Progenitor cell of endocrine pancreas (in vitro differentiated cells): ENCODE measurements around the gene PAQR4. TPM values are rescaled to one million over a fixed set of nuclear protein-coding genes. Genes with fewer than 3 reads are reported as not detected.

ENCODE experiments used
- DNase-seq: peaks from one replicate; pipeline ENCODE4 v3.0.0; 2021; ENCODE audit warnings: low spot score; ENCODE audit not compliant: unreplicated experiment
- H3K27ac Mint-ChIP-seq: 2 replicates; pipeline ENCODE4 v1.8.0; 2021; ENCODE audit warnings: mild to moderate bottlenecking, moderate library complexity, mixed read lengths
- H3K27me3 Mint-ChIP-seq: 2 replicates; pipeline ENCODE4 v1.8.0; 2021; ENCODE audit warnings: mixed read lengths
- H3K36me3 Mint-ChIP-seq: 2 replicates; pipeline ENCODE4 v1.8.0; 2022; ENCODE audit warnings: mixed read lengths; ENCODE audit not compliant: insufficient read depth
- H3K4me1 Mint-ChIP-seq: 2 replicates; pipeline ENCODE4 v1.8.0; 2021; ENCODE audit warnings: low read depth, mixed read lengths
- H3K4me3 Mint-ChIP-seq: 2 replicates; pipeline ENCODE4 v1.8.0; 2021; ENCODE audit warnings: low read depth, mild to moderate bottlenecking, moderate library complexity, mixed read lengths
- H3K9me3 Mint-ChIP-seq: 2 replicates; pipeline ENCODE4 v1.8.0; 2021; ENCODE audit warnings: low read depth, mixed read lengths
- total RNA-seq: library from RNA; stranded (reverse); gene quantifications from 2 replicates; pipeline ENCODE4 v1.2.1, GENCODE V29; 2021
- TF ChIP-seq, protein P1 (sequence below): fragments of 200-600 bp; sonication (generic); IDR thresholded peaks from one replicate; pipeline ENCODE4 v1.5.0; 2021; ENCODE audit warnings: antibody characterized with exemption, mild to moderate bottlenecking; ENCODE audit not compliant: unreplicated experiment

PAQR4 gene
- total RNA-seq, 1 donor from 2014 or later = 13.0 TPM

DNA sequence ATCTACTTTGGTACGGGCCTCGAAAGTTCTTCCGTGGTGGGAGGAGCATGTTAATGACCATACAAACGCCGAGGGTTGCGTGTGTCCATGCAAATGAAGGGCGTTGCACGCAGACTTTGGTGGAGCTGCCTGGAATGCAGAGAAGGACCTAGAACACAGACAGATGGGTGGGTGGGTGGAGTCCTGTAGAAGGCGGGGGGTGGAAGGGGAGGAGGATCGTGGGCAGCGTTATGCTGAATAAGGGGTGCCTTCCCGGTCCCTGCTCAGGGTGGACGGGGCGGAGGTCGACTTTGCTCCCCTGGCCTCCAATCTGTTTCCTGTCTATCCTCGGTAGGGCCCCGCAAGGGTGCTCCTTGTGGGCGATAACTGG, 795 bp upstream of the PAQR4 start:
- no peak for DNase-seq
- Mint-ChIP-seq H3K27ac (peak overlapping the region; percentile 78), H3K4me3 (peak overlapping the region; percentile 66), H3K36me3 (no peaks in the 10 kb centered on the region), H3K27me3 (peaks cover 30% of the 10 kb centered on the region), H3K4me1 (peaks cover 2% of the 10 kb centered on the region), H3K9me3 (no peaks in the 10 kb centered on the region)
- TF ChIP-seq, protein P1, sequence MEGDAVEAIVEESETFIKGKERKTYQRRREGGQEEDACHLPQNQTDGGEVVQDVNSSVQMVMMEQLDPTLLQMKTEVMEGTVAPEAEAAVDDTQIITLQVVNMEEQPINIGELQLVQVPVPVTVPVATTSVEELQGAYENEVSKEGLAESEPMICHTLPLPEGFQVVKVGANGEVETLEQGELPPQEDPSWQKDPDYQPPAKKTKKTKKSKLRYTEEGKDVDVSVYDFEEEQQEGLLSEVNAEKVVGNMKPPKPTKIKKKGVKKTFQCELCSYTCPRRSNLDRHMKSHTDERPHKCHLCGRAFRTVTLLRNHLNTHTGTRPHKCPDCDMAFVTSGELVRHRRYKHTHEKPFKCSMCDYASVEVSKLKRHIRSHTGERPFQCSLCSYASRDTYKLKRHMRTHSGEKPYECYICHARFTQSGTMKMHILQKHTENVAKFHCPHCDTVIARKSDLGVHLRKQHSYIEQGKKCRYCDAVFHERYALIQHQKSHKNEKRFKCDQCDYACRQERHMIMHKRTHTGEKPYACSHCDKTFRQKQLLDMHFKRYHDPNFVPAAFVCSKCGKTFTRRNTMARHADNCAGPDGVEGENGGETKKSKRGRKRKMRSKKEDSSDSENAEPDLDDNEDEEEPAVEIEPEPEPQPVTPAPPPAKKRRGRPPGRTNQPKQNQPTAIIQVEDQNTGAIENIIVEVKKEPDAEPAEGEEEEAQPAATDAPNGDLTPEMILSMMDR = no peak

DNA sequence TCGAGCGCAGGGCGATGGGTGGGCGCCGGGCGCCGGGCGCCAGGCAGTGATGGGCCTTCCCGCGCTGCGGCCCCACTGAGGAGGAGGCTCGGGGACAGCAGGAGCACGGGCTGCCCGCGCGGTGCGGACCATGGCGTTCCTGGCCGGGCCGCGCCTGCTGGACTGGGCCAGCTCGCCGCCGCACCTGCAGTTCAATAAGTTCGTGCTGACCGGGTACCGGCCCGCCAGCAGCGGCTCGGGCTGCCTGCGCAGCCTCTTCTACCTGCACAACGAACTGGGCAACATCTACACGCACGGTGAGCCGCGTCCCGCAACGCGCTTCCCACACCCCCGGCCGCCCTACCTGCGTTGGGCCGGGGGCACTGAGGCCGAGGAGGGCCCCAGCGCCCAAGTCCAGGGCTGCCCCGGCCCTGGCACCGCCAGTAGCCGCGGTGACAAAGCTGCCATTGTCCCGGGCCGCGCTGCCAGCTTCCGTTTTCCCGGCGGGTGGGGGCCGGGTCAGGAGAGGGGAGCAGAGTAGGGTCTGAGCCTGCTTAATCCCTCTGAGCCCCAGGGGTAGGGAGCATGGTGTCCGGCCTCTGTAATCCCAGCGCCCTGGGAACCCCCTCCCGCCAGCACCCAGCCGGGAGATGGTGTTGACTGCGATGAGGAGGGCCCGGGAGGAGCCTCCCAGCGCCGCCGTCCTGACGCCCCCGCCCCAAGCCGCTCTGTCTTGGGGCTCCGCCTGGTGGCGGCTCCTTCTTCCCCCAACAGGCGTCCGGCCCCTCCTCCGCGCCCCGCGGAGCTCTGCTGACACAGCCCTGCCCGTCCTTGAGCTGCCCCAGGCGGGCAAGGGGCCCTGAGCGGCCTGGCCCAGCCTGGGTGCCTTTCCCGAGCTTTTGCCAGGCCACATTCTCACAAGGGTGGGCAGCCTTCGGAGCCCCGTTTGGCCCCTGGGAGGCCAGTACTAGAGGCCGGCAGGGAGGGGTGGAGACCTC, 685 bp downstream of the PAQR4 start:
- Mint-ChIP-seq H3K27ac (no peak overlapping the region), H3K27me3 (peaks cover 22% of the 10 kb centered on the region), H3K9me3 (no peaks in the 10 kb centered on the region)

DNA sequence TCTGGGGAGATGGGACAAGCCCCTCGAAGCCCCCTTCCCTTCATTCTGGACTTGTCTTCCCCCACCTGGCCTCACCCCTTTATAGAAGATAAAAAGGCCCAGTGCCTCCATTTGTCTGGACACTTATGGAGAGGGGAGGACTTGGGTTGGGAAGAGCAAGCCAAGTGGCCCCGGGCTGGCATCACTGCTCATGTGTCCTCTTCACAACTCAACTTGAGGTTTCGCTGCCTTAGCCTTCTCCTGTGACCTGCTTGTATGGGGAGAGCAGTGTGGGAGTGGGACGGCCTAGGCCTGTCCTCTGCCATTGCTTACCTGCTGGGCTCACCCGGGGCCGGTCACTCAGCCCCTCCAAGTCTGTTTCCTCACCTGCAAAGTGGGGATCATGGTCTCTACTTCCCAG, 1.4 kb downstream of the PAQR4 start:
- Mint-ChIP-seq H3K4me1 (no peaks in the 10 kb centered on the region), H3K4me3 (peak overlapping the region; percentile 63), H3K27me3 (peaks cover 18% of the 10 kb centered on the region), H3K36me3 (no peaks in the 10 kb centered on the region), H3K27ac (no peak overlapping the region), H3K9me3 (no peaks in the 10 kb centered on the region)
- DNase-seq = no peak
- TF ChIP-seq, protein P1 = no peak

More for the DNA sequence above, 685 bp downstream of the PAQR4 start:
- TF ChIP-seq, protein P1 = peak; percentile 53
- H3K36me3 Mint-ChIP-seq = no peaks in the 10 kb centered on the region
- DNase-seq = peak; percentile 48
- no peaks in the 10 kb centered on the region for H3K4me1 Mint-ChIP-seq
- peak overlapping the region; percentile 63 for H3K4me3 Mint-ChIP-seq

DNA sequence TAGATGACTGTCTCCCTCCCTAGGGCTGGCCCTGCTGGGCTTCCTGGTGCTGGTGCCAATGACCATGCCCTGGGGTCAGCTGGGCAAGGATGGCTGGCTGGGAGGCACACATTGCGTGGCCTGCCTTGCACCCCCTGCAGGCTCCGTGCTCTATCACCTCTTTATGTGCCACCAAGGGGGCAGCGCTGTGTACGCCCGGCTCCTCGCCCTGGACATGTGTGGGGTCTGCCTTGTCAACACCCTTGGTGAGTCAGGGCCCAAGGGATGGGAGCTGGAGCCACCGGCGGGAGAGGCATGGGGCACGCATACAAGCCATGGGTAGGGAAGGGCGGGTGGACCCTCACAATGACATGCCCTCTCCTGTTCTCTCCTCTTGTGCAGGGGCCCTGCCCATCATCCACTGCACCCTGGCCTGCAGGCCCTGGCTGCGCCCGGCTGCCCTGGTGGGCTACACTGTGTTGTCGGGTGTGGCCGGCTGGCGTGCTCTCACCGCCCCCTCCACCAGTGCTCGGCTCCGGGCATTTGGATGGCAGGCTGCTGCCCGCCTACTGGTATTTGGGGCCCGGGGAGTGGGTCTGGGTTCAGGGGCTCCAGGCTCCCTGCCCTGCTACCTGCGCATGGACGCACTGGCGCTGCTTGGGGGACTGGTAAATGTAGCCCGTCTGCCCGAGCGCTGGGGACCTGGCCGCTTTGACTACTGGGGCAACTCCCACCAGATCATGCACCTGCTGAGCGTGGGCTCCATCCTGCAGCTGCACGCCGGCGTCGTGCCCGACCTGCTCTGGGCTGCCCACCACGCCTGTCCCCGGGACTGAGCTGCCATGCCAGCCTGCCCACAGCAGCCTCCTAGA, 2.2 kb downstream of the PAQR4 start:
- Mint-ChIP-seq H3K27me3 (peaks cover 15% of the 10 kb centered on the region), H3K27ac (no peak overlapping the region), H3K9me3 (no peaks in the 10 kb centered on the region), H3K4me1 (no peaks in the 10 kb centered on the region), H3K4me3 (peak overlapping the region; percentile 63), H3K36me3 (no peaks in the 10 kb centered on the region)
- no peak for DNase-seq
- TF ChIP-seq, protein P1 = no peak

DNA sequence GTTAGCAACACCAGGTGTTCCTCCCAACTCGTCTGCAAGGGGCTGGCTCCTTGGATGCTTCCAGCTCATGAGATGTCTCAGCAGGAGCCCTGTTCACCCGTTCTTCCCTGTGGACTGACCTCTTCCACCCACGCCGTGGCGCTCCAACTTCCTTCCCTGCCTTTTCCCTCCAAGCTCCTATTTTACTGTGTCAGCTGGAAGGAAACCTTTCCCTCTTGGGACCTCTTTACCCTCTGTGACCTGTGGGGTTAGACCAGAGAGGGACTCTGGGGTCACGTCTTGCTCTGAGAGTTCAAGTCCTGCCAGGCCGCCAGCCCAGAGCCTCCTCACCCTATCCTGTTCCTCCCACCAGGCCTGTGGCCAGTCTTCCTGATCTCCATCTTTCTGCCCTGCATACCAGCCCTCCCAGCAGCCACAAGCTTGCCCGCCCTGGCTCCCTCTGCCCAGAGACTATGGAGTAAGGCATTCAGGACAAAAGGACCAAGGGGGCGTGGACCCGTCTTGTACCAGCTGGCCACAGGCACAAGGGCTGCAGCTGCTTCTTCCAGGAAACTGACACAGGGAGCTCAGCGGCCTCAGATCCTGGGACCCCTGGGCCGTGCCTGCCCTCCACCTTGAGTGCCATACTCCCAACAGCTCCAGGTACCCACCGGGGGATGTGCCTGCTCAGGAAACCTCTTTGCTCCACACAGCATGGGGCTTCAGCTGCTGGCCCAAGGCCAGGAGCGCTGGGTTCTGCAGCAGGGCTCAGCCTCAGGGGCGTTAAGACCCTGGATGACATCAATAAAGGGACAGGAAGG, 3.0 kb downstream of the PAQR4 start:
- no peaks in the 10 kb centered on the region for H3K36me3 Mint-ChIP-seq
- no peak overlapping the region for H3K4me3 Mint-ChIP-seq
- H3K27me3 Mint-ChIP-seq = peaks cover 15% of the 10 kb centered on the region
- no peaks in the 10 kb centered on the region for H3K9me3 Mint-ChIP-seq
- H3K4me1 Mint-ChIP-seq = no peaks in the 10 kb centered on the region
- TF ChIP-seq, protein P1 = no peak
- DNase-seq = no peak
- H3K27ac Mint-ChIP-seq = no peak overlapping the region
